Measurements from ENCODE around the gene ZNF789.
"Not testable (repeated sequence)": the region's sequence is repeated elsewhere in the genome, so short reads cannot be mapped to it uniquely, and the experiment has no call there.

Gene ZNF789

DNA sequence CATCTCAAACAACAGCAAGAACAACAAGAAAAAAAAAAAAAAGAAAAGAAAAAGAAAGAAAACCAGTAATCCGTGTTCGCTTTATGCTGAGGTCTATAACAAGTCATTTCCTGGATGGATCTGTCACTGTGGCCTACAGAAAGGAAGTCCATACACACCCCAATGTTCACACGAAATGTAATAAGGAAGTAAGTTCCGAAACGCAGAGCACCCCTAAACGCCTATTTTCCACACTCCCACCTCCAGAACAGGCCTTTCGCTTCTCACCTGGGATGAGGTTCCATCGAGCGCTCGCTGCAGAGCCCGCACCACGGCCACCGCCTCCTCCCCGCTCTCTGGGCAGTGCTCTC, 26.7 kb downstream of the ZNF789 start:
- TF ChIP-seq, protein P1, sequence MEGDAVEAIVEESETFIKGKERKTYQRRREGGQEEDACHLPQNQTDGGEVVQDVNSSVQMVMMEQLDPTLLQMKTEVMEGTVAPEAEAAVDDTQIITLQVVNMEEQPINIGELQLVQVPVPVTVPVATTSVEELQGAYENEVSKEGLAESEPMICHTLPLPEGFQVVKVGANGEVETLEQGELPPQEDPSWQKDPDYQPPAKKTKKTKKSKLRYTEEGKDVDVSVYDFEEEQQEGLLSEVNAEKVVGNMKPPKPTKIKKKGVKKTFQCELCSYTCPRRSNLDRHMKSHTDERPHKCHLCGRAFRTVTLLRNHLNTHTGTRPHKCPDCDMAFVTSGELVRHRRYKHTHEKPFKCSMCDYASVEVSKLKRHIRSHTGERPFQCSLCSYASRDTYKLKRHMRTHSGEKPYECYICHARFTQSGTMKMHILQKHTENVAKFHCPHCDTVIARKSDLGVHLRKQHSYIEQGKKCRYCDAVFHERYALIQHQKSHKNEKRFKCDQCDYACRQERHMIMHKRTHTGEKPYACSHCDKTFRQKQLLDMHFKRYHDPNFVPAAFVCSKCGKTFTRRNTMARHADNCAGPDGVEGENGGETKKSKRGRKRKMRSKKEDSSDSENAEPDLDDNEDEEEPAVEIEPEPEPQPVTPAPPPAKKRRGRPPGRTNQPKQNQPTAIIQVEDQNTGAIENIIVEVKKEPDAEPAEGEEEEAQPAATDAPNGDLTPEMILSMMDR (conservative IDR thresholded peaks at IDR 0.05; ENCODE audit: low read depth) = no peak
- CTCF ChIA-PET = interaction anchor here (0.6 kb wide), 1 partner anchor 39 kb away, joined by 3 read pairs; no protein-coding TSS in a partner anchor

DNA sequence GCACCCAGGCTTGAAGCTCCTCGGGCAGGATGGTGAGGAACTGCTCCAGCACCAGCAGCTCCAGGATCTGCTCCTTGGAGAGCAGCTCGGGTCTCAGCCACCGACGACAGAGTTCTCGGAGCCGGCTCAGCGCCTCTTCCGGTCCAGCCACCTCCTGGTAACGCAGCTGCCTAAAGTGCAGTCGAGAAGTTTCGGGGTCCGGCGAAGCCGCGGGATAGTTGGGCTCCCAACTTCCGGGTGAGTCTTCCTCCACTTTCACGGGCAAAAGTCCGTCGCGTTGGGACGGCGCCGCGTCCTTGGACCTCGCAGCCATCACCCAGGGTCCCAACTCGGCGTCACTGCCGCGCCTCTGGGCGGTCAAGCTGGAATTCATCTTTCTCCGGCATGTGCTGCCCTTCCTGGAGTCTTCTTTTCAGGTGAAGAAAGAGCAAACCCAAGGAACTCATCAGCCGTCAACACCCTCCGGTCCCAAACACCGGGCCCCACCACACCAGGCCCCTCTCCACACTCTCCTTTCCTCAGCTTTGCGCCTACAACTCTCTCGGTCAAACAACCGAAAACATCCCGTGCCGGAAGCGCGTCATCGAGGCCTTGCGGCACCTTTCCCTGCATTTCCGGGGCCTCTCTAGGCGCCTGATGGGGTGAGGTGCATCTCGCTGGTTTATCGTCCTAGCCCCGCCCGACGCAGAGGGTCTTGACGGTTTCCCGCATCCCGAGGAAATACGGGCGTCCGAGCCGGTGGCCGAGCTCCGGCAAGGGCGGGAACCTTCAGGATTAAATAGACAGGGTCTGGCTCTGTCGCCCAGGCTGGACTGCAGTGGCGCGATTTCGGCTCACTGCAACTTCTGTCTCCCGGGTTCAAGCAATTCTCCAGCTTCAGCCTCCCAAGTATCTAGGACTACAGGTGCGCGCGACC, 27.3 kb downstream of the ZNF789 start, which contains the start of gene ZNF394:
Gene ZNF394, minus strand, starts transcription at position 561 of the 916 bp plus-strand sequence. Its CDS starts 188 bp downstream, at position 373.
- POLR2A ChIA-PET (ENCODE audit: low non-redundant PET) = interaction anchor here (0.8 to 0.9 kb wide), 2 partner anchors 58 to 117 kb away, joined by 3 to 4 read pairs; partner anchors contain the start of genes ZNF655 and ZSCAN25
- peak within 1 kb of the TSS; percentile 92 for H3K27ac ChIP-seq
- peak; percentile 91 for DNase-seq (ENCODE audit: low spot score)
- CTCF ChIA-PET = interaction anchor here (0.6 to 1.2 kb wide), 3 partner anchors 13 to 552 kb away, joined by 3 to 5 read pairs (median 4); no protein-coding TSS in a partner anchor
- TF ChIP-seq, protein P1 (conservative IDR thresholded peaks at IDR 0.05; ENCODE audit: low read depth) = no peak

More for the DNA sequence above, 26.7 kb downstream of the ZNF789 start:
- POLR2A ChIA-PET (ENCODE audit: low non-redundant PET) = no interaction called here
- no peak for DNase-seq (ENCODE audit: low spot score)
- H3K27ac ChIP-seq = peak overlapping the region; percentile 92

DNA sequence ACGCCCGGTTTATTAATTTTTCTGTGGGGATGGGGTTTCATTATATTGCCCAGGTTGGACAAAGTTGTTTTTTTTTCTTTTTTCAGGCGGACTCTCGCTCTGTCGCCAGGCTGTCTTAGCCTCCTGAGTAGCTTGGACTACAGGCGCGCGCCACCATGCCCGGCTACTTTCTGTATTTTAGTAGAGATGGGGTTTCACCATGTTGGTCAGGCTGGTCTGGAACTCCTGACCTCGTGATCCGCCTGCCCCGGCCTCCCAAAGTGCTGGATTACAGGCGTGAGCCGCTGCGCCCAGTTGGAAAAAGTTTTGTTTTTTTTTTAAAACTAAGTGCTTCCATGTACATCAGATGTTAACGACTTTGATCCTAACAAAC, 27.9 kb downstream of the ZNF789 start:
- no peak for DNase-seq (ENCODE audit: low spot score)
- TF ChIP-seq, protein P1 (conservative IDR thresholded peaks at IDR 0.05; ENCODE audit: low read depth) = no peak
- POLR2A ChIA-PET (ENCODE audit: low non-redundant PET) = interaction anchor here (0.9 kb wide), 1 partner anchor 58 kb away, joined by 3 read pairs; the partner anchor contains the start of gene ZNF655
- peak overlapping the region; percentile 92 for H3K27ac ChIP-seq
- CTCF ChIA-PET = interaction anchor here (1.2 kb wide), 1 partner anchor 14 kb away, joined by 4 read pairs; no protein-coding TSS in a partner anchor

DNA sequence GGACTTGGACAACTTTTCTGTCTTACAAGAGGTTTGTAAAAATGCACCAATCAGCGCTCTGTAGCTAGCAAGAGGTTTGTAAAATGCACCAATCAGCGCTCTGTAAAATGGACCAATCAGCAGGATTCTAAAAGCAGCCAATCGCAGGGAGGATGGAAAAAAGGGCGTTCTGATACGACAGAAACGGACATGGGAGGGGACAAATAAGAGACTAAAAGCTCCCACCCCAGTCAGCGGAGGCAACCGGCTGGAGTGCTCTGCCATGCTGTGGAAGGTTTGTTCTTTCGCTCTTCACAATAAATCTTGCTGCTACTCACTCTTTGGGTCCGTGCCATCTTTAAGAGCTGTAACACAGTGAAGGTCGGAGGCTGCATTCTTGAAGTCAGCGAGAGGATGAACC, 28.5 kb downstream of the ZNF789 start:
- peak overlapping the region; percentile 92 for H3K27ac ChIP-seq
- POLR2A ChIA-PET (ENCODE audit: low non-redundant PET); CTCF ChIA-PET; DNase-seq (ENCODE audit: low spot score): not testable (repeated sequence)

DNA sequence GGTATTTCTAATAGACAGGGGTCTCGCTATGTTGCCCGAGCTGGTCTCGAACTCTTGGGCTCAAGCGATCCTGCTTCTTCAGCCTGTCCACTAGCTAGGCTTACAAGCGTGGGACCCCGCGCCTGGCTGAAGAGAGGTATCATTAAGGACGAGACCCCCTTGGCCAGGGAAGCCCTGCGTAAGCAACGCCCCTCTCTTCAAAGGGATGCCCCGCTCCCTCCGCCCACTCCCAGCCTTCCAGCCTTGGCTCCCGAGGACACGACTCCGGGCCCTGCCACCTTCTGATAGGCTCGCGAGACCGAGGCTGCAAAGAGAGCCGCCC, 31.6 kb downstream of the ZNF789 start:
- ChIA-PET CTCF (no interaction called here), POLR2A (ENCODE audit: low non-redundant PET) (interaction anchor here (0.8 kb wide), 1 partner anchor 48 kb away, joined by 3 read pairs; the partner anchor contains the start of gene FAM200A)
- no peak for DNase-seq (ENCODE audit: low spot score)
- H3K27ac ChIP-seq = peak overlapping the region; percentile 93
- TF ChIP-seq, protein P1 (conservative IDR thresholded peaks at IDR 0.05; ENCODE audit: low read depth) = no peak

DNA sequence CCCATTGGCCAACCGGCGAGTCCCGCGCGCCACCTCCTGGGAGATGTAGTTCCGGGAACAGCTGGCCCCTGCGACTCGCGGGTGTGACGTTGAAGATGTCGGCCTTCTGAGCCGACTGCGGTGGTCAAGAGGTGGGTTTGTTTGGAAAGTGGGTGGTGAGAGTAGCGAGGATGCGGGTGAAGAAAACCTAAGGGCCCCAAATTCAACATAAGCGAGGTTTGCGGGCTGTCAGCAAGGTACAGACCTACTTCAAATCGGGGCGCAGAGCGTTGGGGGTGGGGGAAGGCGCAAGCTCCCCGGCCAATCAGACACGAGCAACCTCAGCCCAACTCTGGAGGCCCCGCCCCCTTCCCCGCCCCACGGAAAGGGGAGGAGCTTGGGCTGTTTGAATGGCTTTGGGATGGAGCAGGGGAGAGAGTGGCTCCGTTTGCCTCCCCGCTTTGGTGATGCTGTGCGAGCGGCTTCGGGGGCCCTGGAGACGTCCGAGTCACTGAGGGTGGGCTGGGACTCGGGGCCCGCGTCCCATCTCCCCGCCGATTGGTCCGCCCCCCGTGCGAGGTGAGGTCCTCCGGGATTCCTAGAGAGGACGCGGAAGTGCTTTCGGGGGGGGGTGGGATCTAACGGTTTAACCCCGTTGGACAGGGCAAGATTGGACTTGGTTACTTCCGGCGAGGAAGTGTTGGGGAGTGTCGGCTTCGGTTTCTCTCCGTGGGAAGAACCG, 32.1 kb downstream of the ZNF789 start, which contains the start of gene ZKSCAN5:
Gene ZKSCAN5, plus strand, starts transcription at position 60 of the 721 bp plus-strand sequence. CDS start 1,383 bp downstream, outside the sequence.
- TF ChIP-seq, protein P1 (conservative IDR thresholded peaks at IDR 0.05; ENCODE audit: low read depth) = no peak
- ChIA-PET CTCF (no interaction called here), POLR2A (ENCODE audit: low non-redundant PET) (interaction anchor here (0.5 to 0.8 kb wide), 6 partner anchors 22 to 104 kb away, joined by 3 to 6 read pairs (median 4); partner anchors contain the start of gene FAM200A)
- peak; percentile 98 for DNase-seq (ENCODE audit: low spot score)
- H3K27ac ChIP-seq = peak within 1 kb of the TSS; percentile 93
